ENCODE results near the gene ZFR.

GRCh38 chr5:32471784-32472183 lies 27.2 kb upstream of the ZFR start:
- TF ChIP-seq, protein P1, sequence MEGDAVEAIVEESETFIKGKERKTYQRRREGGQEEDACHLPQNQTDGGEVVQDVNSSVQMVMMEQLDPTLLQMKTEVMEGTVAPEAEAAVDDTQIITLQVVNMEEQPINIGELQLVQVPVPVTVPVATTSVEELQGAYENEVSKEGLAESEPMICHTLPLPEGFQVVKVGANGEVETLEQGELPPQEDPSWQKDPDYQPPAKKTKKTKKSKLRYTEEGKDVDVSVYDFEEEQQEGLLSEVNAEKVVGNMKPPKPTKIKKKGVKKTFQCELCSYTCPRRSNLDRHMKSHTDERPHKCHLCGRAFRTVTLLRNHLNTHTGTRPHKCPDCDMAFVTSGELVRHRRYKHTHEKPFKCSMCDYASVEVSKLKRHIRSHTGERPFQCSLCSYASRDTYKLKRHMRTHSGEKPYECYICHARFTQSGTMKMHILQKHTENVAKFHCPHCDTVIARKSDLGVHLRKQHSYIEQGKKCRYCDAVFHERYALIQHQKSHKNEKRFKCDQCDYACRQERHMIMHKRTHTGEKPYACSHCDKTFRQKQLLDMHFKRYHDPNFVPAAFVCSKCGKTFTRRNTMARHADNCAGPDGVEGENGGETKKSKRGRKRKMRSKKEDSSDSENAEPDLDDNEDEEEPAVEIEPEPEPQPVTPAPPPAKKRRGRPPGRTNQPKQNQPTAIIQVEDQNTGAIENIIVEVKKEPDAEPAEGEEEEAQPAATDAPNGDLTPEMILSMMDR (IDR thresholded peaks at IDR 0.05) = no peak
- TF ChIP-seq POLR2A (IDR thresholded peaks at IDR 0.05) (no peak), POLR2AphosphoS5 (IDR thresholded peaks at IDR 0.05) (no peak)
